MM.1S (cell line): ENCODE data around the gene ZNF79.

Source experiments
- DNase-seq: peaks from one replicate; pipeline ENCODE4 v3.0.0-alpha.2; 2015
- H2AFZ ChIP-seq: fragments of 300-600 bp; sonication (generic); 2 replicates; pipeline ENCODE4 v1.6.0; 2016; ENCODE audit warnings: antibody characterized with exemption, low read length
- H3F3A ChIP-seq: fragments of 300-600 bp; sonication (generic); 2 replicates; pipeline ENCODE4 v1.6.1; 2016; ENCODE audit warnings: mild to moderate bottlenecking, antibody characterized with exemption, low read length, moderate library complexity, mixed read lengths; ENCODE audit not compliant: insufficient read depth
- H3K27ac ChIP-seq: fragments of 300-600 bp; sonication (generic); 2 replicates; pipeline ENCODE4 v1.5.1; 2016; ENCODE audit warnings: mild to moderate bottlenecking, low read length
- H3K27me3 ChIP-seq: fragments of 300-600 bp; sonication (generic); replicated peaks from 2 replicates; pipeline ENCODE4 v1.6.0; 2016; ENCODE audit warnings: low read length; ENCODE audit not compliant: insufficient read depth
- H3K36me3 ChIP-seq: fragments of 300-600 bp; sonication (generic); replicated peaks from 2 replicates; pipeline ENCODE4 v1.6.1; 2016; ENCODE audit warnings: mild to moderate bottlenecking, low read length, mixed read lengths; ENCODE audit not compliant: insufficient read depth
- H3K4me1 ChIP-seq: fragments of 300-600 bp; sonication (generic); 2 replicates; pipeline ENCODE4 v1.6.1; 2016; ENCODE audit warnings: low read length, mixed read lengths
- H3K4me2 ChIP-seq: fragments of 300-600 bp; sonication (generic); 2 replicates; pipeline ENCODE4 v1.6.0; 2016; ENCODE audit warnings: low read depth, low read length
- H3K4me3 ChIP-seq: fragments of 300-600 bp; sonication (generic); 2 replicates; pipeline ENCODE4 v1.5.1; 2016; ENCODE audit warnings: low read length, mixed read lengths
- H3K79me2 ChIP-seq: fragments of 300-600 bp; sonication (generic); 2 replicates; pipeline ENCODE4 v1.6.1; 2016; ENCODE audit warnings: mixed run types, low read length, mixed read lengths
- H3K9ac ChIP-seq: fragments of 300-600 bp; sonication (generic); 2 replicates; pipeline ENCODE4 v1.6.1; 2016; ENCODE audit warnings: low read length, mixed read lengths
- H3K9me2 ChIP-seq: fragments of 300-600 bp; sonication (generic); replicated peaks from 2 replicates; pipeline ENCODE4 v1.6.1; 2016; ENCODE audit warnings: mild to moderate bottlenecking, low read length, mixed read lengths; ENCODE audit not compliant: insufficient read depth
- H3K9me3 ChIP-seq: fragments of 300-600 bp; sonication (generic); replicated peaks from 2 replicates; pipeline ENCODE4 v1.6.1; 2016; ENCODE audit warnings: mild to moderate bottlenecking, low read length, mixed read lengths; ENCODE audit not compliant: insufficient read depth
- H4K20me1 ChIP-seq: fragments of 300-600 bp; sonication (generic); 2 replicates; pipeline ENCODE4 v1.6.1; 2016; ENCODE audit warnings: mild to moderate bottlenecking, low read length, moderate library complexity, mixed read lengths; ENCODE audit not compliant: insufficient read depth
- CTCF ChIP-seq: fragments of 300-600 bp; sonication (generic); IDR thresholded peaks from 2 replicates; pipeline ENCODE4 v1.5.1; 2016; ENCODE audit warnings: antibody characterized with exemption, low read length, mixed read lengths
- EZH2 ChIP-seq: fragments of 300-600 bp; sonication (generic); optimal IDR thresholded peaks from 2 replicates; pipeline ENCODE3; 2017; ENCODE audit warnings: low read depth, mild to moderate bottlenecking, antibody characterized with exemption, low read length, mixed read lengths
- EZH2phosphoT487 ChIP-seq: fragments of 300-600 bp; sonication (generic); IDR thresholded peaks from 2 replicates; pipeline ENCODE4 v1.6.1; 2018; ENCODE audit warnings: antibody characterized with exemption, low read length

Gene ZNF79

DNA sequence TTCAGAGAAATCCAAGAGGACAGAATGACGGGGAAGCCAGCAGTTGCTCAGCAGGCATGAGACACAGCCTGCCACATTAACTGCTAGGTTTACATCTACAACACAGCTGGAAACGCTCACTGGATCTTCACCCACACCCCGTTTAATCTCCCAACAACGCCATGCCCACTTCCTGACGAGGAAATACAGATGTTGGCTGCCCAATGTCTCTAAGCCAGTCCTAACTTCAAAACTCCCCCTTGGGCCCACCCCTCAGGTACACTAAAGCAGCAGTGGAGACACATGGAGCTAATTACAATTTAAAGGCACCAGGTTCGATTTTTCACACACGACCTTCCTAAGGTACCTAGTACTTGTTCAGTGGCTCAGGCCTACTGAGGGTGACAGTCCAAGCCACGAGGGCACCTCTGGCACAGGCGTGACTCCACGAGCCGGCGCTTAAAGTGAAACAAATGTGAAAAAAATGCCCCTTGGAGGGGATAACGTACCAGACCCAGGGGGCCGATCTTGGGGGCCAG, 26.1 kb downstream of the ZNF79 start:
- peak overlapping the region; percentile 88 for H3K4me3 ChIP-seq
- TF ChIP-seq EZH2 (no peak), CTCF (no peak), EZH2phosphoT487 (no peak)
- peaks cover 58% of the 10 kb centered on the region for H3F3A ChIP-seq
- H3K4me2 ChIP-seq = peak overlapping the region; percentile 99
- no peaks in the 10 kb centered on the region for H3K9me2 ChIP-seq
- H3K27ac ChIP-seq = peak overlapping the region; percentile 83
- peaks cover 47% of the 10 kb centered on the region for H3K79me2 ChIP-seq
- no peaks in the 10 kb centered on the region for H3K9me3 ChIP-seq
- H3K36me3 ChIP-seq = peaks cover 21% of the 10 kb centered on the region
- peak overlapping the region; percentile 94 for H3K9ac ChIP-seq
- peaks cover 39% of the 10 kb centered on the region for H4K20me1 ChIP-seq
- H3K4me1 ChIP-seq = peaks cover 12% of the 10 kb centered on the region
- no peak overlapping the region for H2AFZ ChIP-seq
- no peak for DNase-seq
- no peaks in the 10 kb centered on the region for H3K27me3 ChIP-seq

DNA sequence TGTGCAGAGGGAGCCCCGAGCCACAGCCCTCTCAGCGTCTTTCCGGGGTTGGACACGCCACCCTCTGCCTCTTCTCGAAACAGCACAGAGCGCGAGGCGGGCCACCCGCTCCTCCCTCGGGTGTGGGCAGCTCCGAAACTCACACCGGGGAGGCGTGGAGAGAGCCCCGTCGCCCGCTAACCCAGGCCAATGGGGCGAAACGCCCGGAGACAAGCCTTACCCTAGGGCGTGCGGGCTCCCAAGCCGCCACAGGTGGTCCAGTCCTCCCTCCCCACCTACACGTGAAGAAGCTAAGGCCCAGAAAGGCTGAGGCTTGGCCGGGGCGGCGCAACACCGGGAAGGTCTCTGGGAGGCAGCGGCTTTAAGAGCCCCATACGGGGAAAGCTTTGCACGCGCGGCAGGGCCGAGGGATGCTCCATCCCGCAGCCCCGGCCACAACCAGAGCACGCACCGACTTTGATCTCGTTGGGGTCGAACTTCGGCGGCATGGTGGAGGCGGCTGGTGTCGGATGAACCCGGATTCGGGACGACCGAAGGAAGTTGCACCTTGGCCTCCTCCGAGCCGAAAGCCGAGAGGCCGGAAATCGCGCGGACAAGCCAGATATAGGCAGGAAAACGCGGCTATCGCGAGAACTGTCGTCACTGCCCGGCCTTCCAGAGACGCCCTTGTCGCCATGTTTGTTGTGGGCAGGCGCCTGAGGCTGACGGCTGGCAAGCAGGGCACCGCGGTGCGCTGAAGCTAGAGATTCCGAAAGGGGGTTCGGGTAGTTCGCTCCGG, 26.8 kb downstream of the ZNF79 start, which contains the start of the genes LRSAM1 and RPL12:
LRSAM1 (plus strand) TSS at position 681 of the 778 bp plus-strand sequence. CDS start 3,018 bp downstream, outside the sequence.
RPL12 (minus strand) TSS at position 577 of the 778 bp plus-strand sequence; CDS start at position 488, 89 bp downstream.
- Histone ChIP-seq H3K79me2 (peaks cover 47% of the 10 kb centered on the region), H4K20me1 (peaks cover 39% of the 10 kb centered on the region), H3K9me2 (no peaks in the 10 kb centered on the region), H3K36me3 (peaks cover 21% of the 10 kb centered on the region), H3K4me2 (peak within 1 kb of the TSS; percentile 99), H2AFZ (peak within 1 kb of the TSS; percentile 99), H3K27me3 (no peaks in the 10 kb centered on the region), H3K9ac (peak within 1 kb of the TSS; percentile 94), H3K9me3 (no peaks in the 10 kb centered on the region), H3K4me1 (peaks cover 12% of the 10 kb centered on the region), H3K27ac (peak within 1 kb of the TSS; percentile 83), H3F3A (peaks cover 51% of the 10 kb centered on the region), H3K4me3 (peak within 1 kb of the TSS; percentile 88)
- no peak for TF ChIP-seq EZH2phosphoT487
- 0 out of 2 replicates have a peak, but pooled peaks have one; percentile 9 for TF ChIP-seq CTCF
- peak; percentile 95 for DNase-seq

DNA sequence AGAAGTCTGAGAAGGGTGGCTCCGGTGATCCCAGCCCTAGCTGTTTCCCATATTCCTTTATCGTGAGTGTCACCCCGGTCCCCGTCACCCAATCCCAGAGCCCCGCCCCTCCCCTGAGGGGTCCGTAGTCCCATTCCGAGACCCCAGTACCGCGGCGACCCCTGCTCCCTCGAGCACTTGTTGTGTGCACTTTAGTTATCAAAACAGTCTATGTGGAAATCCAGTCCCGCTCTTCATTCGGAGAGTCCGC, 27.4 kb downstream of the ZNF79 start:
- no peaks in the 10 kb centered on the region for H3K9me3 ChIP-seq
- TF ChIP-seq EZH2phosphoT487 (no peak), CTCF (no peak), EZH2 (no peak)
- H3K4me2 ChIP-seq = peak overlapping the region; percentile 90
- no peaks in the 10 kb centered on the region for H3K27me3 ChIP-seq
- peaks cover 21% of the 10 kb centered on the region for H3K36me3 ChIP-seq
- H3K9me2 ChIP-seq = no peaks in the 10 kb centered on the region
- H3F3A ChIP-seq = peaks cover 46% of the 10 kb centered on the region
- H2AFZ ChIP-seq = peak overlapping the region; percentile 99
- peak overlapping the region; percentile 88 for H3K4me3 ChIP-seq
- peaks cover 12% of the 10 kb centered on the region for H3K4me1 ChIP-seq
- H3K27ac ChIP-seq = peak overlapping the region; percentile 83; the same call in 1 of the 2 replicates
- no peak for DNase-seq
- H3K9ac ChIP-seq = peak overlapping the region; percentile 94
- H3K79me2 ChIP-seq = peaks cover 47% of the 10 kb centered on the region
- peaks cover 37% of the 10 kb centered on the region for H4K20me1 ChIP-seq
